Stimulated activated CD4-positive, alpha-beta T cell treated with anti-CD3 and anti-CD28 coated beads, Interleukin-4, amount 100 ng/mL, for 4 hours (primary cell): ENCODE results near the gene C16orf90.

ENCODE experiments used
- DNase-seq, 2 experiments: peaks; one replicate each; pipeline ENCODE4 v3.0.0-alpha.2; 2020

Gene C16orf90, protein sequence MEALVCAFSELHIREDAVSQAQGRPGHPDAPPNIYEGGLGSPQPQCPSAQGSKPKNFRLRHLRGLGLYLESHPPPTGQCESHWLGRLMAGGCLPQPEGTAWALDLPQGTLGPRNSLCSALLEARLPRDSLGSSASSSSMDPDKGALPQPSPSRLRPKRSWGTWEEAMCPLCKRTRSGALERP

DNA sequence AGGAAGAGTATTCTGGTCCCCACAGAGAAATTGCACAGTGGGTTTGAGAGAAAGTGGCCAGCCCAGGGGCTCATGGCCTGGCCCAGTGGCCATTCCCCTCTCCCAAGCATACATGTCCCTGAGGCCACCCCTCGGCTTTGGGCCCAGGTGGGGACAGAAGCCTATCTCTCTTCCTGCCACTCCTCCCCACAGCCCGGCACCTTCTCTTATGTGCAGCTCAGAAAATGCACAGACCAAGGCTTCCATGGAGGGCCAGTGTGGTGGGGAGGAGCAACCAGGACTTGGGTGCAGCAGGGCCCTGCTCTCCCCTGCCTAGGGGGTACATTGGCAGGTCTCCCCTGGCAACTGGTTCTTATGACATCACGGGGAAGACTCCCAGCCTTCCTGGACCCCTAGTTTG lies at the start of gene C16orf90:
TSS of gene C16orf90 (minus strand) at position 314 of the 400 bp plus-strand sequence. CDS start at position 246, 68 bp downstream.
- DNase-seq, result no peak

- DNase-seq, result no peak
Observed at GRCh38 chr16:3542601-3543373, 47.5 kb upstream of the C16orf90 start.

DNA sequence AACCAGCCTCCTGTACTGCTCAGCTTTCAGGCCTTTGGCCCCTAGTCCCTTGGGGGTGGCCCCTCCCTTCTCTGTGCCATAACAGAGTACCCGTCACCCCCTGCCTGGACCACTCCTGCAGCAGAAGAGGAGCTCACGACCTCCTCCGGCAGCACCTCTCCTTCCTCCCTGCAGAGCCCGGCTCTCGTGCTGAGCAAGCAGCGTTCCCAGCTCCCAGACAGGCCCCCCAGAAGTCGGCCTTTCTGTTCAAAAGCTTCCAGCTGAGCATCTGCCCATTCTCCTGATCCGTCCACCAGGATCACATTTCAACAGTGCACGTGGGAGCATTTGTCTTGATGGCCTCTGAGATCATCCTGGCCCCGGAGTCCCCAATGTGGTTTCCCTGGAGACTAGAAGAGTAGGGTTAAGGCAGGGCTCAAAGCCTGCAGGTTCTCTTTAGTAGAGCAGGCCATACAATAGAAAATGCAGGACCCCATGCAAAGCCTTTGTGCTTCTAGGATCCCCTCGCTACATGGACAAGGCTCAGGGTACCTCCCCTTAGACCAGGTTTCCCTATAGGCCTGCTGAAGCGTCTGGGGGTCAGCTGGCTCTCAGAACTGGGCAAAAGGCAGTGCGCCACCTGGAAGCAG lies 46.4 kb upstream of the C16orf90 start:
- no peak for DNase-seq

GRCh38 chr16:3538222-3538621 lies 42.9 kb upstream of the C16orf90 start:
- DNase-seq, result no peak

- DNase-seq, result no peak
Observed at GRCh38 chr16:3536851-3537250, 41.6 kb upstream of the C16orf90 start.

GRCh38 chr16:3536271-3536731 lies 41.0 kb upstream of the C16orf90 start:
- DNase-seq, result no peak

- DNase-seq, result no peak
Observed at GRCh38 chr16:3534126-3534525, 38.8 kb upstream of the C16orf90 start.

DNA sequence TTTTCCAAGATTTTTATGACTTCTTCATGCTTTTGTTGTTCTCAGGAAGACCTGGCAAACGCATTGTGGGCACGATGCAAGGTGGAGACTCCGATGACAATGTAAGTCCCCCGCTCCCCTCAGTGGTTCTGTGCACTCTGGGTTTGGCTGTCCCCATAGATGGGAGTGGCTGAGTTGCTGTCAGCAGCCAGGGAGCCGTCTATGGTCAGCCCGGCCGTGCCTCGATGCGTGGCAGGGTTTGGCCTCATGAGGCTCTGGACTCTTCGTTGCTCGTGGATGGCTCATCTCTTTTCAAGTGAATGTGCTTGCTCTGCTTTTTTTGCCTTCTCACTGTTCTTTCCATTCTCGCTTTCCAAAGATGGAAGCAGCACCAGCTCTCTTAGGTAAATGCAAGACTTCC lies 37.5 kb upstream of the C16orf90 start:
- DNase-seq, result no peak

DNA sequence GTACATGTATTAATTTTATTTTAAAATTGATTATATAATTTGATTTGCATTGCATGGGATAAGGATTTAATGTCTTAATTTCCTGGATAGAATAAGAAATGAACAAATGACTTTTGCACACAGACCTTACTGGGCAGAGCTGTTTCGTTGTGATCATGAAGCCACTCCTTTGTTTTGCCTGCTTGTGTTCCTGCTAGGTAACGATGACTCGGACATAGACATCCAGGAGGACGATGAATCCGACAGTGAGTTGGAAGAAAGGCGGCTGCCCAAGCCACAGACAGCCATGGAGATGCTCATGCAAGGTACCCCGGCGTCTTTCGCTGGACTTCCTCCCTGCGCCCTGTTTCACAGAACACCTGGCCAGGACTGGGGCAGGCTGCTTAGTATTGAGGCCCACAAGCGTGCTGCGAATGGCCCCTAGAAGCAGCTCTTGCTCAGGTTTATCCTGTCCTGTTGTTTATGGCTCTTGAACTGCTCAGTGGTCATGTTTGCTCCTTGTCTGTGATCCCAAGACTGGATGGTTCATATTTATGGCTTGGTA lies 35.2 kb upstream of the C16orf90 start:
- DNase-seq, result no peak

DNA sequence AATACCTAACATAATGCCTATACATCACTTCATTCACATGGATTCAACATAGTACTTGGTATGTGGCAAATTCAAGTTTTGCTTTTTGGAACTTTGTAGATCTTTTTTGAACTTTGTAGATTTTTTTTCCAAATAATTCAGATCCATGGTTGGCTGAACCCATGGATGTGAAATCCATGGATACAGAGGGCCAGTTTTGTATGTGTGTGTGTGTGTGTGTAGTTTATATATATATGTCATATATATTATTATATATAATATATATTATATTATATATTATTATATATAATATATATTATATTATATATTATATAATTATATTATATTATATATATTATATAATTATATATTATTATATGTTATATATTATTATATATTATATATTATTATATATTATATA lies 33.9 kb upstream of the C16orf90 start:
- DNase-seq, result no peak

- no peak for DNase-seq
Observed at GRCh38 chr16:3528406-3528805, 33.1 kb upstream of the C16orf90 start.

- peak; percentile 25 to 50 for DNase-seq
Observed at GRCh38 chr16:3527216-3527829, 32.0 kb upstream of the C16orf90 start.

DNA sequence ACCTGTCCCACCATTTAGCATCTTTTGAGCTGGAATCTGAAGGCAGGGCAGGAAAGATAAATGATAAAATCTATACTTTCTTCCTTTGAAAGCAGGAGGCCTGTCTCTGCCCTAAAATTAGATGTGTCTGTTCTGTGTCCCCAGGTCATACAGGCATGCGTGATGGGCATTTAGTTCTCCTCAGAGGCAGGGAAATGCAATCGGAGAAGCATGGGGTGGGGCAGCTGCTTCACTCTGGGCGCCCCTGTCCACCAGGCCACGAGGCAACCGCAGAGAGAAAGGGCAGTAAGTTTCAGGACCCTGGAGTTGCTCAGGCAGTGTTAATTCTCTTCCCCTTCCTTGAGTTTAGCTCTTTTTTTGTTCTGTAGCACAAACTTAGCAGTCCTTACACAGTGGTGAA lies 30.7 kb upstream of the C16orf90 start:
- DNase-seq, result no peak

GRCh38 chr16:3523281-3523680 lies 28.0 kb upstream of the C16orf90 start:
- DNase-seq, result no peak

DNA sequence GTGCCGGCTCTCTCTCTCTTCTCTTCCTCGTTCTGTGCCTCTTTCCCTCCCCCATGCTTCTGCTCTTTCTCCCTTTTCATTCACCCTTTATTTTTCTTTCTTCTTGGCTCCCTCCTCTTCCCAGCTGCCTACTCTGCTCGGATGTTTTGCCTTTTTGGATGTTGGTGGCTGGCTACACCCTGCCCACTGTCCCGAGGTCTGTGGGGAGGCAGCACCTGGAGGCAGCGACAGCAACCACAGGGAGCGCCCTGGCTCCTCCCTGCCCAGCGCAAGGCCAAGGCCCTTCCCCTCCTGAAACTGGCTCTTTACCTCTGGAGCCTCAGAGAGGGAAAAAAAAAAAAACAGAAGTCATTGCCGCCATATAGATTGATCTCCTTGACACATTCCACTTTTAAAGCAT lies 25.6 kb upstream of the C16orf90 start:
- no peak for DNase-seq

GRCh38 chr16:3520413-3520812 lies 25.1 kb upstream of the C16orf90 start:
- DNase-seq, result no peak

GRCh38 chr16:3519581-3519980 lies 24.3 kb upstream of the C16orf90 start:
- DNase-seq, result no peak

DNA sequence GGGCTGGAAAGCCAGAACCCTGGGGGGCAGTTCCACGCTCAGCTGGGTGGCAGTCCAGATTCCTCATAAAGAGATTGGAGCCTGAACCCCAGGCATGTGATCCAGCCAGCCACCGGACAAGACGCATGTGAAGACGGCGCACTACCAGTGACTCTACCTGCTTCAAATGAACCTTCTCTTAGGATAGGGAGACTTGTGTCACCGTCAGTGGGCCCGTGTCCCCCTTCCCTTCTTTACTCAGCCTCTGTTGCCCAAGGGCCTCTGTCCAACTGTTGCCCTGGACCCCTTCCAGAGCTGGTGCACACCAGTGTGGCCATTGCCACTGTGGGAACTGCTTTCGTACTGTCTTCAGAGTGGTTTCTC lies 23.7 kb upstream of the C16orf90 start:
- no peak for DNase-seq

GRCh38 chr16:3518292-3518985 lies 23.1 kb upstream of the C16orf90 start:
- DNase-seq, result no peak

DNA sequence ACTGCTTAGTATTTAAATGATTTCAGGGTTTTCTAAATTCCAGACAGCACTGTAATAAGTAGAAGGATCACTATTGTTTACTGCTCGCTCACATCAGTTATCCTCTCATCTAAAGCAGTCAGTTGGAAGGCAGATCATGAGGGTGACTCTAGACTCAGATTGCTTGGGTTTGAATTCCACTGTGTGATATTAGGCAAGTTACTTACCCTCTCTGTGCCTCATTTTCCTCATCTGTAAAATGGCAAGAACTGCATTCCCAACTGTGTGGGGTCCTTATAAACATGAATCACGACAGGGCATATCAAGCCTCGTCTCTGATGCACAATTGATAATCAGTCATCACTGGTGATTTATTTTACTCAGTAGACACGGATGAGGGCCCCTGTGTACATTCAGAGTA lies 20.6 kb upstream of the C16orf90 start:
- no peak for DNase-seq

GRCh38 chr16:3514621-3515020 lies 19.3 kb upstream of the C16orf90 start:
- no peak for DNase-seq

- DNase-seq, result no peak
Observed at GRCh38 chr16:3513892-3514583, 18.7 kb upstream of the C16orf90 start.
